ENCODE data around the gene FUT9.

DNA sequence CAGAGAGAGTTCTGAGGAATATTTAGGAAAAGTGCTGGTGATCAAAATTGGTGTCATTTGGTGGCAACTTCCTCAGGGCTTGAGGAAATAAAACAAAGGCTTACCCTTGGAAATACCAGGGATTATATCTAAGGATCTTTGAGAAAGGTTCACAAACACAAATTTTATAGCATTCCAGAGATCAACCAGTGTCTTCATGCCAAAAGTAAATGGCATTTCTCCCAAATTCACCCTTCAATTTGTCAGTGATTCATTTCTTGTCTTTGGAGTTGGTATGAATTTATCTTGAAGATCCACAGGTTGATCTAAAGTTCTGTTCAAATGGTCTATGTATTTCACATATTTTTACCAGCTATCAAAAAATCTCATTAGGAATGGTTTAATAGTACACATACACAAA lies 181.5 kb downstream of the FUT9 start:
- TF ChIP-seq POLR2AphosphoS5 (IDR thresholded peaks at IDR 0.05; ENCODE audit: low read depth, low read length) = no peak
- TF ChIP-seq POLR2A (IDR thresholded peaks at IDR 0.05; ENCODE audit: low read depth, low read length) = no peak
- no peak for TF ChIP-seq TAF1 (IDR thresholded peaks at IDR 0.05; ENCODE audit: borderline replicate concordance, low read depth, low read length)
